ENCODE measurements around the gene KHDRBS2. TPM values are rescaled to one million over a fixed set of nuclear protein-coding genes. Genes with fewer than 3 reads are reported as not detected.

The KHDRBS2 gene
- total and polyA plus RNA-seq, 2 donors (not counting 1 experiment from before 2014, with no cell fraction given), result 8.9 to 9.4 TPM

GRCh38 chr6:61953851-61954250 is 332.2 kb downstream of the KHDRBS2 start:
- Mint-ChIP-seq H3K4me1 (no peaks in the 10 kb centered on the region), H3K9me3 (ENCODE audit: insufficient read depth) (peaks cover 10% of the 10 kb centered on the region), H3K4me3 (no peak overlapping the region), H3K27me3 (no peaks in the 10 kb centered on the region), H3K27ac (no peak overlapping the region)
- no peak overlapping the region for H2AFZ ChIP-seq (ENCODE audit: insufficient read depth, low read depth, low read length, poor library complexity, severe bottlenecking)
- H3K4me2 ChIP-seq (replicated peaks; ENCODE audit: low read depth, low read length, poor library complexity, severe bottlenecking), result no peak overlapping the region
- no peaks in the 10 kb centered on the region for H3K27me3 ChIP-seq (replicated peaks in 1 of 4; ENCODE audit: control extremely low read depth in 1 of 4, control insufficient read depth in 3 of 4, insufficient read depth in 4 of 4, low read length in 3 of 4)
- DNase-seq (no peak), ATAC-seq (ENCODE audit: low read depth) (no peak)
- H3K79me2 ChIP-seq (ENCODE audit: control insufficient read depth, insufficient read depth, low read length), result no peaks in the 10 kb centered on the region
- TF ChIP-seq, protein P1, sequence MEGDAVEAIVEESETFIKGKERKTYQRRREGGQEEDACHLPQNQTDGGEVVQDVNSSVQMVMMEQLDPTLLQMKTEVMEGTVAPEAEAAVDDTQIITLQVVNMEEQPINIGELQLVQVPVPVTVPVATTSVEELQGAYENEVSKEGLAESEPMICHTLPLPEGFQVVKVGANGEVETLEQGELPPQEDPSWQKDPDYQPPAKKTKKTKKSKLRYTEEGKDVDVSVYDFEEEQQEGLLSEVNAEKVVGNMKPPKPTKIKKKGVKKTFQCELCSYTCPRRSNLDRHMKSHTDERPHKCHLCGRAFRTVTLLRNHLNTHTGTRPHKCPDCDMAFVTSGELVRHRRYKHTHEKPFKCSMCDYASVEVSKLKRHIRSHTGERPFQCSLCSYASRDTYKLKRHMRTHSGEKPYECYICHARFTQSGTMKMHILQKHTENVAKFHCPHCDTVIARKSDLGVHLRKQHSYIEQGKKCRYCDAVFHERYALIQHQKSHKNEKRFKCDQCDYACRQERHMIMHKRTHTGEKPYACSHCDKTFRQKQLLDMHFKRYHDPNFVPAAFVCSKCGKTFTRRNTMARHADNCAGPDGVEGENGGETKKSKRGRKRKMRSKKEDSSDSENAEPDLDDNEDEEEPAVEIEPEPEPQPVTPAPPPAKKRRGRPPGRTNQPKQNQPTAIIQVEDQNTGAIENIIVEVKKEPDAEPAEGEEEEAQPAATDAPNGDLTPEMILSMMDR (IDR thresholded peaks at IDR 0.05), result no peak
- no peak for TF ChIP-seq EZH2 (IDR thresholded peaks at IDR 0.05; ENCODE audit: borderline replicate concordance, insufficient read depth, low read depth, low read length, poor library complexity, severe bottlenecking)
- H3K9me3 ChIP-seq (ENCODE audit: control extremely low read depth in 1 of 3, control insufficient read depth in 2 of 3, insufficient read depth in 1 of 3, low read length in 2 of 3), result peaks cover 2 to 8% (median 8%) of the 10 kb centered on the region in 3 donors
- no peak overlapping the region for H3K27ac ChIP-seq (ENCODE audit: low read length in 2 of 2)
- H3K4me3 ChIP-seq (ENCODE audit: control extremely low read depth in 1 of 5, extremely low read depth in 1 of 5, insufficient read depth in 1 of 5, low read depth in 2 of 5, low read length in 4 of 5), result no peak overlapping the region
- H3K4me1 ChIP-seq (ENCODE audit: control insufficient read depth in 2 of 2, insufficient read depth in 2 of 2, low read length in 2 of 2), result no peaks in the 10 kb centered on the region
- no peak overlapping the region for H3K9ac ChIP-seq (ENCODE audit: low read length)
- CTCF ChIA-PET, result no interaction called here
- H4K20me1 ChIP-seq (ENCODE audit: control insufficient read depth, insufficient read depth, low read length, poor library complexity, severe bottlenecking), result no peaks in the 10 kb centered on the region
- intact Hi-C loops (cut with micrococcal nuclease), result no loop called here
- H3K36me3 ChIP-seq (replicated peaks in 1 of 2; ENCODE audit: control extremely low read depth in 1 of 2, control insufficient read depth in 1 of 2, extremely low read depth in 1 of 2, insufficient read depth in 2 of 2, low read length in 1 of 2), result peaks cover 0 to under 1% of the 10 kb centered on the region in 2 experiments
- POLR2A ChIA-PET, result no interaction called here

- Mint-ChIP-seq H3K4me1 (peaks cover 5% of the 10 kb centered on the region), H3K27me3 (no peaks in the 10 kb centered on the region), H3K27ac (no peak overlapping the region), H3K4me3 (no peak overlapping the region), H3K9me3 (ENCODE audit: insufficient read depth) (peaks cover 3% of the 10 kb centered on the region)
- no peak overlapping the region for H3K27ac ChIP-seq (ENCODE audit: low read length in 2 of 2)
- H3K9me3 ChIP-seq (ENCODE audit: control extremely low read depth in 1 of 3, control insufficient read depth in 2 of 3, insufficient read depth in 1 of 3, low read length in 2 of 3), result peaks cover 0 to 3% (median 0%) of the 10 kb centered on the region in 3 donors
- POLR2A ChIA-PET, result no interaction called here
- no peak for DNase-seq
- H3K9ac ChIP-seq (ENCODE audit: low read length), result no peak overlapping the region
- ATAC-seq (ENCODE audit: low read depth), result no peak
- H3K36me3 ChIP-seq (replicated peaks in 1 of 2; ENCODE audit: control extremely low read depth in 1 of 2, control insufficient read depth in 1 of 2, extremely low read depth in 1 of 2, insufficient read depth in 2 of 2, low read length in 1 of 2), result no peaks in the 10 kb centered on the region
- no peaks in the 10 kb centered on the region for H3K27me3 ChIP-seq (replicated peaks in 1 of 4; ENCODE audit: control extremely low read depth in 1 of 4, control insufficient read depth in 3 of 4, insufficient read depth in 4 of 4, low read length in 3 of 4)
- H4K20me1 ChIP-seq (ENCODE audit: control insufficient read depth, insufficient read depth, low read length, poor library complexity, severe bottlenecking), result no peaks in the 10 kb centered on the region
- CTCF ChIA-PET, result no interaction called here
- TF ChIP-seq, protein P1 (IDR thresholded peaks at IDR 0.05), result no peak
- no peak for TF ChIP-seq EZH2 (IDR thresholded peaks at IDR 0.05; ENCODE audit: borderline replicate concordance, insufficient read depth, low read depth, low read length, poor library complexity, severe bottlenecking)
- no peak overlapping the region for H2AFZ ChIP-seq (ENCODE audit: insufficient read depth, low read depth, low read length, poor library complexity, severe bottlenecking)
- WGBS (ENCODE audit: insufficient coverage), result no CpG with 5 or more reads among the region's 1 CpG
- H3K4me2 ChIP-seq (replicated peaks; ENCODE audit: low read depth, low read length, poor library complexity, severe bottlenecking), result no peak overlapping the region
- no peaks in the 10 kb centered on the region for H3K79me2 ChIP-seq (ENCODE audit: control insufficient read depth, insufficient read depth, low read length)
- H3K4me1 ChIP-seq (ENCODE audit: control insufficient read depth in 2 of 2, insufficient read depth in 2 of 2, low read length in 2 of 2), result peaks cover 0 to 6% of the 10 kb centered on the region in 2 donors
- intact Hi-C loops (cut with micrococcal nuclease), result no loop called here
- no peak overlapping the region for H3K4me3 ChIP-seq (ENCODE audit: control extremely low read depth in 1 of 5, extremely low read depth in 1 of 5, insufficient read depth in 1 of 5, low read depth in 2 of 5, low read length in 4 of 5)
Measured at GRCh38 chr6:61951586-61951985, 334.4 kb downstream of the KHDRBS2 start.
